Islet of Langerhans (tissue), 1 donor: ENCODE data around the gene CHD9NB.
"Not testable (repeated sequence)": the region's sequence is repeated elsewhere in the genome, so short reads cannot be mapped to it uniquely, and the experiment has no call there.

Experiments
- FAIRE-seq: peaks from one replicate; lab custom pipeline; 2011; peaks lifted over from hg19 to GRCh38; lab: Jason Lieb, UNC

Gene CHD9NB

GRCh38 chr16:53083119-53083518 is 30.4 kb upstream of the CHD9NB start:
- FAIRE-seq: no peak

GRCh38 chr16:53082509-53082908 is 29.8 kb upstream of the CHD9NB start:
- FAIRE-seq: no peak

GRCh38 chr16:53081686-53082407 is 29.1 kb upstream of the CHD9NB start:
- FAIRE-seq: no peak

GRCh38 chr16:53081032-53081424 is 28.3 kb upstream of the CHD9NB start:
- no peak for FAIRE-seq

GRCh38 chr16:53080345-53081031 is 27.8 kb upstream of the CHD9NB start:
- no peak for FAIRE-seq

- no peak for FAIRE-seq
Measured at GRCh38 chr16:53078765-53079485, 26.2 kb upstream of the CHD9NB start.

- FAIRE-seq: no peak
Measured at GRCh38 chr16:53078247-53078646, 25.6 kb upstream of the CHD9NB start.

GRCh38 chr16:53075461-53075860 is 22.8 kb upstream of the CHD9NB start:
- not testable (repeated sequence) for FAIRE-seq

GRCh38 chr16:53074296-53074695 is 21.6 kb upstream of the CHD9NB start:
- not testable (repeated sequence) for FAIRE-seq

GRCh38 chr16:53073022-53073421 is 20.3 kb upstream of the CHD9NB start:
- FAIRE-seq: no peak

GRCh38 chr16:53071748-53072301 is 19.1 kb upstream of the CHD9NB start:
- no peak for FAIRE-seq

- no peak for FAIRE-seq
Measured at GRCh38 chr16:53069772-53070171, 17.1 kb upstream of the CHD9NB start.

GRCh38 chr16:53068423-53068833 is 15.7 kb upstream of the CHD9NB start:
- FAIRE-seq: no peak

GRCh38 chr16:53067675-53068074 is 15.0 kb upstream of the CHD9NB start:
- FAIRE-seq: no peak

- FAIRE-seq: no peak
Measured at GRCh38 chr16:53065461-53066061, 12.9 kb upstream of the CHD9NB start.

GRCh38 chr16:53064081-53064578 is 11.4 kb upstream of the CHD9NB start:
- no peak for FAIRE-seq

GRCh38 chr16:53061701-53062159 is 9.0 kb upstream of the CHD9NB start:
- no peak for FAIRE-seq

GRCh38 chr16:53061256-53061655 is 8.6 kb upstream of the CHD9NB start:
- FAIRE-seq: no peak

GRCh38 chr16:53059672-53060071 is 7.0 kb upstream of the CHD9NB start:
- FAIRE-seq: no peak

- no peak for FAIRE-seq
Measured at GRCh38 chr16:53058882-53059281, 6.2 kb upstream of the CHD9NB start.

GRCh38 chr16:53058441-53058840 is 5.7 kb upstream of the CHD9NB start:
- FAIRE-seq: no peak

GRCh38 chr16:53057658-53058057 is 5.0 kb upstream of the CHD9NB start:
- FAIRE-seq: no peak
